T-cell (primary cell): ENCODE results near the gene IQCE. TPM values are rescaled to one million over a fixed set of nuclear protein-coding genes. Genes with fewer than 3 reads are reported as not detected.

Experiments
- ATAC-seq, 4 experiments: fragments of 200-7000 bp in 3 of 4; fragments of 150-1000 bp in 1 of 4; cut with Tn5 transposase; replicated peaks in 1 of 4; 1 replicate in 3 of 4; 2 replicates in 1 of 4; pipeline ENCODE4 v1.10.0; 2021; ENCODE audit warnings: moderate library complexity in 3 of 4, mild to moderate bottlenecking in 2 of 4, moderate number of reproducible peaks in 1 of 4
- CTCF ChIA-PET, 2 donors: fragments of 300-600 bp; sonication (Branson Sonifier 250); formaldehyde crosslinking; loops; one replicate each; lab custom pipeline; 2022; ENCODE audit warnings: antibody characterized with exemption in 2 of 2; lab: Charles Lee
- POLR2A ChIA-PET, 2 donors: fragments of 300-600 bp; sonication (Branson Sonifier 250); formaldehyde crosslinking; loops; one replicate each; lab custom pipeline; 2022; ENCODE audit warnings: antibody characterized with exemption in 2 of 2; lab: Charles Lee
- DNase-seq, 35 experiments: peaks; one replicate each; pipeline versions ENCODE4 v3.0.0 to v3.0.0-alpha.2; 2013 to 2023
- H3K27ac ChIP-seq: one replicate; pipeline ENCODE4 v1.5.1; 2013; ENCODE audit warnings: low read length
- H3K27me3 ChIP-seq, 2 experiments: replicated peaks in 1 of 2; 1 replicate in 1 of 2; 2 replicates in 1 of 2; pipeline versions ENCODE4 v1.6.1 to v1.7.0; 2013; ENCODE audit warnings: low read length in 1 of 2, mixed read lengths in 1 of 2; ENCODE audit not compliant: control insufficient read depth in 2 of 2, insufficient read depth in 2 of 2; ENCODE audit errors: extremely low read depth in 1 of 2
- H3K36me3 ChIP-seq, 2 donors: 1 replicate in 1 of 2; 2 replicates in 1 of 2; pipeline versions ENCODE4 v1.6.1 to v1.7.0; 2013; ENCODE audit warnings: low read length in 1 of 2; ENCODE audit not compliant: control insufficient read depth in 2 of 2, insufficient read depth in 1 of 2; ENCODE audit errors: extremely low read depth in 1 of 2
- H3K4me1 ChIP-seq, 2 experiments: 1 replicate in 1 of 2; 2 replicates in 1 of 2; pipeline versions ENCODE4 v1.6.1 to v1.7.0; 2013; ENCODE audit warnings: low read length in 2 of 2, mixed read lengths in 1 of 2; ENCODE audit not compliant: insufficient read depth in 2 of 2, control insufficient read depth in 1 of 2; ENCODE audit errors: extremely low read depth in 1 of 2
- H3K4me3 ChIP-seq, 2 donors: 1 replicate in 1 of 2; 2 replicates in 1 of 2; pipeline versions ENCODE4 v1.5.1 to v1.7.0; 2013; ENCODE audit warnings: mild to moderate bottlenecking in 2 of 2, low read length in 1 of 2, moderate library complexity in 1 of 2; ENCODE audit not compliant: control insufficient read depth in 1 of 2; ENCODE audit errors: extremely low read depth in 1 of 2
- H3K9me3 ChIP-seq: 2 replicates; pipeline ENCODE4 v1.7.0; 2013
- H3K27ac Mint-ChIP-seq, 2 donors: one replicate each; pipeline ENCODE4 v1.8.0; 2020 to 2021; ENCODE audit warnings: mild to moderate bottlenecking in 2 of 2, mixed read lengths in 2 of 2
- H3K27me3 Mint-ChIP-seq, 2 donors: one replicate each; pipeline ENCODE4 v1.8.0; 2021 to 2022; ENCODE audit warnings: mixed read lengths in 2 of 2
- H3K36me3 Mint-ChIP-seq: one replicate; pipeline ENCODE4 v1.8.0; 2021; ENCODE audit warnings: mixed read lengths
- H3K4me1 Mint-ChIP-seq, 3 donors: one replicate each; pipeline ENCODE4 v1.8.0; 2020 to 2022; ENCODE audit warnings: mixed read lengths in 3 of 3, mild to moderate bottlenecking in 1 of 3
- H3K4me3 Mint-ChIP-seq, 3 donors: one replicate each; pipeline ENCODE4 v1.8.0; 2020 to 2022; ENCODE audit warnings: mild to moderate bottlenecking in 3 of 3, mixed read lengths in 3 of 3, moderate library complexity in 3 of 3
- H3K9me3 Mint-ChIP-seq, 3 donors: one replicate each; pipeline ENCODE4 v1.8.0; 2020 to 2022; ENCODE audit warnings: mixed read lengths in 3 of 3
- WGBS: methylation state at CpG from one replicate; pipeline ENCODE4 v1.1.5; 2013; ENCODE audit warnings: missing lambda C conversion rate; ENCODE audit not compliant: insufficient coverage; 5-methylcytosine and 5-hydroxymethylcytosine counted together
- total RNA-seq, 35 experiments: library from RNA in 6 of 35; stranded (reverse) in 6 of 35; fragments of 120-200 nt in 1 of 35; gene quantifications; one replicate each; pipeline versions ENCODE4 v1.2.1 to v1.2.4 and lab custom pipeline; 2013 to 2026

Gene IQCE
- total RNA-seq, 5 donors from 2014 or later (not counting 1 experiment from before 2014, with no cell fraction given) = 4.5 to 11.7 (median 8.0) TPM

- H3K27me3 Mint-ChIP-seq = no peaks in the 10 kb centered on the region
- peak overlapping the region; percentile 90 to 91 for H3K27ac Mint-ChIP-seq
- H3K36me3 ChIP-seq = peaks cover 5 to 23% of the 10 kb centered on the region in 2 donors
- peaks cover 15% of the 10 kb centered on the region for H3K36me3 Mint-ChIP-seq
- ChIA-PET POLR2A (no interaction called here), CTCF (interaction anchor here in 1 of 2 donors (0.7 kb wide), 1 partner anchor 10 kb away, joined by 7 read pairs; no protein-coding TSS in a partner anchor)
- 2% methylated on average over 5 of the region's 12 CpGs for WGBS
- no peak for ATAC-seq
- H3K9me3 ChIP-seq = no peaks in the 10 kb centered on the region
- no peaks in the 10 kb centered on the region for H3K9me3 Mint-ChIP-seq
- DNase-seq = no peak
- peak overlapping the region; percentile 76 for H3K27ac ChIP-seq
- H3K4me1 ChIP-seq = peaks cover 18 to 65% of the 10 kb centered on the region in 2 experiments
- H3K4me3 Mint-ChIP-seq = peak overlapping the region; percentile 94 to 99 (median 97)
- H3K4me1 Mint-ChIP-seq = peaks cover 28 to 44% (median 40%) of the 10 kb centered on the region in 3 donors
- H3K4me3 ChIP-seq = peak overlapping the region; percentile 83 to 98
- no peaks in the 10 kb centered on the region for H3K27me3 ChIP-seq
These were observed 38.0 kb upstream of the IQCE start for GRCh38 chr7:2520761-2521290.

GRCh38 chr7:2521341-2521745 lies 37.4 kb upstream of the IQCE start:
- ChIA-PET POLR2A (interaction anchor here in 1 of 2 donors (1.5 kb wide), 1 partner anchor 13 kb away, joined by 4 read pairs; no protein-coding TSS in a partner anchor), CTCF (no interaction called here)
- Histone ChIP-seq H3K27ac (peak overlapping the region; percentile 76), H3K4me3 (peak overlapping the region; percentile 83 to 98), H3K27me3 (no peaks in the 10 kb centered on the region), H3K36me3 (peaks cover 5 to 29% of the 10 kb centered on the region in 2 donors), H3K4me1 (peaks cover 18 to 70% of the 10 kb centered on the region in 2 experiments), H3K9me3 (no peaks in the 10 kb centered on the region)
- peak overlapping the region; percentile 94 to 99 (median 97) for H3K4me3 Mint-ChIP-seq
- H3K27ac Mint-ChIP-seq = peak overlapping the region; percentile 91 to 94
- no peaks in the 10 kb centered on the region for H3K27me3 Mint-ChIP-seq
- H3K36me3 Mint-ChIP-seq = peaks cover 16% of the 10 kb centered on the region
- H3K9me3 Mint-ChIP-seq = no peaks in the 10 kb centered on the region
- ATAC-seq (no peak), DNase-seq (peak in 1 of 35 experiments; percentile 28)
- H3K4me1 Mint-ChIP-seq = peaks cover 33 to 49% (median 45%) of the 10 kb centered on the region in 3 donors
- 2% methylated on average over 14 of the region's 21 CpGs for WGBS

DNA sequence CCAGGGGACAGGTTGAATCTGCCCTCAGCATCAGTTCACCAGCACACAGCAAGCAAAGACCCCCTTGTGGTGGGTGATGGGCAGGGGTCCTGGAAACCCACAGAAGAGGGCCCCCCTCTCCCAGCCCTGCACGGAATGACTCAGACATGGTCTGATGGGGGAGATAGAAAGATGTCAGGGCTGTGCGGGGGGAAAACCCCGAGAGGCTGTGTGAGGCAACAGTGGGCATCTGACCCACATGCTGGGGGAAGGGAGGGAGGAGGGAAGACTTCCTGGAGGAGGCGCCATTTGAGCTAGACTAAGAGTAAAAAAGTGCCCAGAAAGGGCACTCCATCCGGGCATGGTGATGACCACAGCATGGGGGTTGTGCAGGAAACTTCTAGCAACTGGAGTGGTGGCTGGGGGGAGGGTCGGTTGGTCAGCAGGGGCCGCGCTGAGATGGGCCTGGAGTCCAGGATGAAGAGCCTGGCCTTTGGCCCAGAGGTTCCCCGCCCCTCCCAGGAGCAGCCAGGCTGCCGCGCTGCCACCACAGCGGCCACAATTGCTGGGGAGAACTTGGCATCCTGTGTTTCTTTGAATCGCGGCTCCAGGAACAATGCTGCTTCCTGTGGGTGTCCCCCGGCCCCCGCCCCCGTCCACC lies 36.7 kb upstream of the IQCE start:
- Mint-ChIP-seq H3K27me3 (no peaks in the 10 kb centered on the region), H3K4me3 (peak overlapping the region; percentile 94 to 99 (median 97)), H3K4me1 (peaks cover 39 to 56% (median 49%) of the 10 kb centered on the region in 3 donors), H3K36me3 (peaks cover 16% of the 10 kb centered on the region), H3K27ac (peak overlapping the region; percentile 91 to 94), H3K9me3 (no peaks in the 10 kb centered on the region)
- Histone ChIP-seq H3K36me3 (peaks cover 8 to 36% of the 10 kb centered on the region in 2 donors), H3K27me3 (no peaks in the 10 kb centered on the region), H3K4me3 (peak overlapping the region; percentile 83 to 98), H3K27ac (peak overlapping the region; percentile 76), H3K4me1 (peaks cover 21 to 77% of the 10 kb centered on the region in 2 experiments), H3K9me3 (no peaks in the 10 kb centered on the region)
- peak in 34 of 35 experiments; percentile 35 to 87 (median 66) for DNase-seq
- ChIA-PET CTCF (no interaction called here), POLR2A (interaction anchor here in 1 of 2 donors (1.5 kb wide), 1 partner anchor 14 kb away, joined by 4 read pairs; no protein-coding TSS in a partner anchor)
- 2% methylated on average over 11 of the region's 17 CpGs for WGBS
- ATAC-seq = peak; percentile 22 to 40 (median 27)

GRCh38 chr7:2522780-2523433 lies 35.9 kb upstream of the IQCE start:
- Mint-ChIP-seq H3K27ac (peak overlapping the region; percentile 91 to 94), H3K4me1 (peaks cover 44 to 56% (median 51%) of the 10 kb centered on the region in 3 donors), H3K4me3 (peak overlapping the region; percentile 94 to 99 (median 97)), H3K9me3 (no peaks in the 10 kb centered on the region), H3K27me3 (no peaks in the 10 kb centered on the region), H3K36me3 (peaks cover 20% of the 10 kb centered on the region)
- peaks cover 11 to 43% of the 10 kb centered on the region in 2 donors for H3K36me3 ChIP-seq
- ATAC-seq (no peak), DNase-seq (peak in 3 of 35 experiments; percentile 22 to 45 (median 33))
- ChIA-PET CTCF (no interaction called here), POLR2A (interaction anchor here in 1 of 2 donors (1.5 kb wide), 1 partner anchor 14 kb away, joined by 4 read pairs; no protein-coding TSS in a partner anchor)
- H3K9me3 ChIP-seq = no peaks in the 10 kb centered on the region
- 18% methylated on average over 16 of the region's 19 CpGs for whole genome bisulfite sequencing
- peaks cover 27 to 79% of the 10 kb centered on the region in 2 experiments for H3K4me1 ChIP-seq
- H3K27ac ChIP-seq = peak overlapping the region; percentile 76
- H3K27me3 ChIP-seq = no peaks in the 10 kb centered on the region
- H3K4me3 ChIP-seq = peak overlapping the region; percentile 83 to 98

DNA sequence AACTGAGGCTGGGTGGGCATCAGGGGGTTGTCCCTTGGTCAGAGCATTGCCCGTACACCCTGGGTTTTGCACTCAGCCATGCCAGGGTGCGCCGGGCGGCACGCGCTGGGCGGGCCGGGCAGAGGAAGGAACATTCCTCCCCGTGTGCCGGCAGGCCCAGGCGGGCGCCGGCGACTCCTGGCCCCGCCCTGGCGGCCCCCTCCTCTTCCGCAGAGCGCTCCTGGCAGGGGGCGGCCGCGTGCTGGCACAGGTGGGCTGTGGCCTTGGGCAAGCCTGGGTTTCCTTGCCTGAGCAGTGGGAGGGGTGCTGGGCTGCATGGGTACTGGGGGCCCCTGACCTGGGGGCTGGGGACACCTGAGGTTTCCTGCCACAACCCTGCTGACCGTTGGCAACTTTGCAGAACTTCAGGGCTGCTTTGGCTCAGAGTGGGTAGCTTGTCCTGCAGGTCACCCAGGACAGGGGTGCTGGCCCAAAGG lies 35.3 kb upstream of the IQCE start:
- Mint-ChIP-seq H3K27me3 (no peaks in the 10 kb centered on the region), H3K4me1 (peaks cover 44 to 56% (median 52%) of the 10 kb centered on the region in 3 donors), H3K27ac (peak overlapping the region; percentile 91 to 94), H3K9me3 (no peaks in the 10 kb centered on the region), H3K4me3 (peak overlapping the region; percentile 94 to 99 (median 97)), H3K36me3 (peaks cover 20% of the 10 kb centered on the region)
- Histone ChIP-seq H3K27me3 (no peaks in the 10 kb centered on the region), H3K4me3 (peak overlapping the region; percentile 83 to 98), H3K36me3 (peaks cover 14 to 47% of the 10 kb centered on the region in 2 donors), H3K27ac (peak overlapping the region; percentile 76), H3K9me3 (no peaks in the 10 kb centered on the region), H3K4me1 (peaks cover 33 to 79% of the 10 kb centered on the region in 2 experiments)
- ATAC-seq (no peak), DNase-seq (no peak)
- CTCF ChIA-PET = no interaction called here
- WGBS = 40% methylated on average over 4 of the region's 22 CpGs
- POLR2A ChIA-PET = no interaction called here
